ENCODE results near the gene FAM222B.

FAM222B gene

GRCh38 chr17:28710861-28711722 is 131.5 kb downstream of the FAM222B start:
- DNase-seq: peak; percentile 94

- no peak for DNase-seq
Observed at GRCh38 chr17:28707339-28707720, 135.3 kb downstream of the FAM222B start.

- no peak for DNase-seq
Observed at GRCh38 chr17:28706471-28707338, 135.9 kb downstream of the FAM222B start.

All from GDM1 (cell line).